HEK293 (cell line): ENCODE data around the gene SIGLEC10.
A peak's percentile ranks its signal among the peaks of the same experiment; 100 is the strongest.
"Not testable (repeated sequence)": the region's sequence is repeated elsewhere in the genome, so short reads cannot be mapped to it uniquely, and the experiment has no call there.

Experiments used
- CTCF ChIA-PET: fragments of 350-600 bp; formaldehyde crosslinking; extraction: SDS; loops from one replicate; lab custom pipeline; 2021; ENCODE audit warnings: antibody characterized with exemption; lab: Yijun Ruan, JAX
- POLR2A ChIA-PET: fragments of 300-600 bp; formaldehyde crosslinking; extraction: SDS; loops from one replicate; lab custom pipeline; 2020; ENCODE audit warnings: antibody characterized with exemption, inconsistent platforms; lab: Yijun Ruan, JAX
- H3K27ac ChIP-seq: fragments of 200-500 bp; sonication (Bioruptor generic); 2 replicates; pipeline ENCODE4 v1.5.1; 2014; ENCODE audit warnings: low read depth, low read length, control low read depth, inconsistent platforms; ENCODE audit errors: extremely low read depth
- H3K36me3 ChIP-seq, 2 experiments: fragments of 200-500 bp in 1 of 2; sonication (Bioruptor generic) in 1 of 2; 1 replicate in 1 of 2; 2 replicates in 1 of 2; pipeline ENCODE4 v1.5.1; 2014 to 2017; ENCODE audit warnings: inconsistent platforms in 2 of 2, low read length in 2 of 2; ENCODE audit not compliant: control insufficient read depth in 2 of 2, insufficient read depth in 1 of 2
- H3K4me1 ChIP-seq: fragments of 200-500 bp; sonication (Bioruptor generic); 2 replicates; pipeline ENCODE4 v1.5.1; 2014; ENCODE audit warnings: mild to moderate bottlenecking, low read length, inconsistent platforms; ENCODE audit not compliant: control insufficient read depth, insufficient read depth
- H3K4me3 ChIP-seq: 2 replicates; pipeline ENCODE4 v1.5.1; 2011; ENCODE audit warnings: low read depth, mild to moderate bottlenecking, control low read depth, low read length, moderate library complexity
- H3K9me3 ChIP-seq: fragments of 200-500 bp; sonication (Bioruptor generic); 2 replicates; pipeline ENCODE4 v1.5.1; 2014; ENCODE audit warnings: low read depth, low read length, inconsistent platforms; ENCODE audit not compliant: control insufficient read depth, insufficient read depth
- KLF7 ChIP-seq: fragments of 450-650 bp; formaldehyde crosslinking; IDR thresholded peaks from 2 replicates; pipeline ENCODE4 v1.5.1; 2016; ENCODE audit warnings: missing biosample characterization, missing genetic modification characterization, borderline replicate concordance
- OSR2 ChIP-seq: fragments of 450-650 bp; formaldehyde crosslinking; IDR thresholded peaks from 2 replicates; pipeline ENCODE4 v1.5.1; 2016; ENCODE audit warnings: missing biosample characterization, missing genetic modification characterization
- YY2 ChIP-seq: fragments of 450-650 bp; formaldehyde crosslinking; IDR thresholded peaks from 2 replicates; pipeline ENCODE4 v1.5.1; 2016; ENCODE audit warnings: missing biosample characterization, missing genetic modification characterization
- ZNF138 ChIP-seq: fragments of 450-650 bp; formaldehyde crosslinking; IDR thresholded peaks from 2 replicates; pipeline ENCODE4 v1.5.1; 2016; ENCODE audit warnings: missing biosample characterization, missing genetic modification characterization, borderline replicate concordance
- ZNF24 ChIP-seq: fragments of 450-650 bp; formaldehyde crosslinking; IDR thresholded peaks from 2 replicates; pipeline ENCODE4 v1.5.1; 2016; ENCODE audit warnings: missing biosample characterization, missing genetic modification characterization
- ZNF292 ChIP-seq: fragments of 450-650 bp; formaldehyde crosslinking; IDR thresholded peaks from 2 replicates; pipeline ENCODE4 v1.5.1; 2016; ENCODE audit warnings: low read depth, missing biosample characterization, missing genetic modification characterization, borderline replicate concordance
- ZNF311 ChIP-seq: fragments of 450-650 bp; formaldehyde crosslinking; IDR thresholded peaks from 2 replicates; pipeline ENCODE4 v1.5.1; 2017; ENCODE audit warnings: missing biosample characterization, missing genetic modification characterization, borderline replicate concordance
- ZNF529 ChIP-seq: fragments of 450-650 bp; formaldehyde crosslinking; IDR thresholded peaks from 2 replicates; pipeline ENCODE4 v1.5.1; 2017; ENCODE audit warnings: missing genetic modification characterization, missing biosample characterization; ENCODE audit not compliant: insufficient replicate concordance
- ZNF621 ChIP-seq: fragments of 450-650 bp; formaldehyde crosslinking; IDR thresholded peaks from 2 replicates; pipeline ENCODE4 v1.5.1; 2017; ENCODE audit warnings: missing biosample characterization, missing genetic modification characterization
- ZNF654 ChIP-seq: fragments of 450-650 bp; formaldehyde crosslinking; IDR thresholded peaks from 2 replicates; pipeline ENCODE4 v1.5.1; 2016; ENCODE audit warnings: low read depth, missing biosample characterization, missing genetic modification characterization
- ZNF660 ChIP-seq: fragments of 450-650 bp; IDR thresholded peaks from 2 replicates; pipeline ENCODE4 v1.5.1; 2018; ENCODE audit warnings: missing biosample characterization, mild to moderate bottlenecking, missing genetic modification characterization
- ZNF670 ChIP-seq: fragments of 450-650 bp; formaldehyde crosslinking; IDR thresholded peaks from 2 replicates; pipeline ENCODE4 v1.5.1; 2016; ENCODE audit warnings: missing biosample characterization, missing genetic modification characterization, low read depth
- ZNF791 ChIP-seq: fragments of 450-650 bp; formaldehyde crosslinking; IDR thresholded peaks from 2 replicates; pipeline ENCODE4 v1.5.1; 2016; ENCODE audit warnings: missing biosample characterization, missing genetic modification characterization
- ZNF837 ChIP-seq: fragments of 450-650 bp; formaldehyde crosslinking; IDR thresholded peaks from 2 replicates; pipeline ENCODE4 v1.5.1; 2016; ENCODE audit warnings: missing biosample characterization, missing genetic modification characterization
- TF ChIP-seq, protein P1 (sequence below): fragments of 450-650 bp; formaldehyde crosslinking; IDR thresholded peaks from 2 replicates; pipeline ENCODE4 v1.5.1; 2017; ENCODE audit warnings: missing biosample characterization, missing genetic modification characterization

The SIGLEC10 gene

DNA sequence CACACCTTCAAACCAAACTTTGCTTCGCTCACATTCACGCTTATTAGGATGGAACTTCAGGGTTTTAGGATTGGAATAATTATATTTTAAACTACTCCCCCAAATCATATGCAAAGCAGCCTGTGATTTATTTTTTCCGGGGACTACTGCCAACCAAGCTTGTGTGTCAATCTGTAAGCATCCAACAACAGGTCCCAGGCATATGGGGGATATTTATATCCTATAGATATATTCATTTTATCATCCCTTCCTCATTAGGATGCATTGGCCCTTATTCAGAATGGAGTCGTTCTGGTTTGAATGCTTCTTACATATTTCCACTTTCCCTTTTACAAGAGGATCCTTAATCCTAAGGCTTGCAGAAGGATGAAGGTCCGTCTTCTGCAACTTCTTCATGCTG is 18.2 kb downstream of the SIGLEC10 start:
- H3K27ac ChIP-seq, result no peak overlapping the region
- ChIA-PET CTCF (interaction anchor here (0.6 to 2.9 kb wide), 14 partner anchors 9 to 378 kb away, joined by 3 to 15 read pairs (median 4); no protein-coding TSS in a partner anchor), POLR2A (interaction anchor here (0.6 kb wide), 1 partner anchor 60 kb away, joined by 3 read pairs; no protein-coding TSS in a partner anchor)
- no peaks in the 10 kb centered on the region for H3K36me3 ChIP-seq
- no peak overlapping the region for H3K4me3 ChIP-seq
- peaks cover 4% of the 10 kb centered on the region; the same call in 1 of the 2 replicates for H3K4me1 ChIP-seq
- TF ChIP-seq ZNF791 (tag by site-specific recombination), result no peak
- no peak for TF ChIP-seq YY2
- no peak for TF ChIP-seq ZNF529
- TF ChIP-seq ZNF837, result no peak
- no peak for TF ChIP-seq ZNF660 (tag by site-specific recombination)
- no peak for TF ChIP-seq ZNF138 (tag by site-specific recombination)
- no peak for TF ChIP-seq ZNF670
- H3K9me3 ChIP-seq, result no peaks in the 10 kb centered on the region

GRCh38 chr19:51398096-51398704 is 19.2 kb downstream of the SIGLEC10 start:
- ChIA-PET POLR2A (no interaction called here), CTCF (interaction anchor here (0.6 to 4.5 kb wide), 19 partner anchors 9 to 380 kb away, joined by 3 to 22 read pairs (median 3); partner anchors contain the start of gene ZNF175)
- Histone ChIP-seq H3K4me3 (no peak overlapping the region), H3K9me3 (no peaks in the 10 kb centered on the region), H3K36me3 (no peaks in the 10 kb centered on the region), H3K27ac (no peak overlapping the region), H3K4me1 (peaks cover 4% of the 10 kb centered on the region; the same call in 1 of the 2 replicates)
- TF ChIP-seq KLF7 (tag by site-specific recombination) (no peak), ZNF660 (tag by site-specific recombination) (0 out of 2 replicates have a peak, but pooled peaks have one; percentile 31), OSR2 (tag by site-specific recombination) (no peak), ZNF654 (peak; percentile 20; the same call in 1 of the 2 replicates), ZNF24 (no peak)

DNA sequence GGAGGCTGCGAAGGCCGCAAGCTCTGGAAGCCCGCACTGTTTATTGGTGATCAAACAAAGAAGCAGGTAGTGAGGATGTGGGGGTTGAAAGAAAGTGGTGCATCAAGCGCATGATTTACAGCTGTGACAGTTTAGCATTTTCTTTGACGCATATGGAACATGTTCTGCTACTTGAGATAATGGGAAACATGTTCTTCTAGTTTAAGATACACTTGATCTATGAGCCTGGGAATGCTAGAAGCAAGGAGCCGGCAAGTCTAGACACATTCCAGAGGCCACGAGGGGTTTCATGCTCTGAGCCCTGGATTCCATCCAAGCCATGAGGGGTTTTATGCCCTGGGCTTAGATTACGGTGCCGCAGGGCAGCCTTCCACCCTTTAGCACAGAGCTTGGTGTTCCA is 20.0 kb downstream of the SIGLEC10 start:
- CTCF ChIA-PET, result interaction anchor here (0.6 to 4.5 kb wide), 12 partner anchors 10 to 380 kb away, joined by 3 to 22 read pairs (median 4); partner anchors contain the start of genes VSIG10L and ZNF175
- H3K4me1 ChIP-seq, H3K4me3 ChIP-seq, H3K9me3 ChIP-seq, H3K27ac ChIP-seq, H3K36me3 ChIP-seq, POLR2A ChIA-PET: not testable (repeated sequence)

DNA sequence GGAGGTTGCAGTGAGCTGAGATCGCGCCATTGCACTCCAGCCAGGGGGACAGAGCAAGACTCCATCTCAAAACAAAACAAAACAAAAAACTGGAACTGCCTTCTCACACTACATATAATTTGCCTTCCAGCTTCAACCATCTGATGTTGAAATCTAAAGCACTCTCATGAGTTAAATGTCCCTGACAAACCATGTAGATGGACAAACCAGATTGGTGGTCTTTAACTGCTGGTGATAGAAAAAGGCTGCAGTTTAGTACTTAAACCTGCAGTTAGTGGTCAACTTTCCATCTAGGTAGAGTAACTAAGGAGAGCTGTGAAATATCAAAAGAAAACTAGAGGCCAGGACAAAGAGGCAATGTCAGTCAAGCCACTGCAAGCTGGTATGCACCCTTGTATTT is 21.3 kb downstream of the SIGLEC10 start:
- H3K9me3 ChIP-seq, result no peaks in the 10 kb centered on the region
- no peak overlapping the region for H3K4me3 ChIP-seq
- no peak overlapping the region for H3K27ac ChIP-seq
- POLR2A ChIA-PET, result interaction anchor here (0.6 to 2.9 kb wide), 3 partner anchors 23 to 57 kb away, joined by 3 to 19 read pairs (median 5); no protein-coding TSS in a partner anchor
- CTCF ChIA-PET, result interaction anchor here (0.6 to 4.5 kb wide), 9 partner anchors 8 to 382 kb away, joined by 3 to 22 read pairs (median 4); no protein-coding TSS in a partner anchor
- H3K4me1 ChIP-seq, result peaks cover 4% of the 10 kb centered on the region; the same call in 1 of the 2 replicates
- TF ChIP-seq, protein P1, sequence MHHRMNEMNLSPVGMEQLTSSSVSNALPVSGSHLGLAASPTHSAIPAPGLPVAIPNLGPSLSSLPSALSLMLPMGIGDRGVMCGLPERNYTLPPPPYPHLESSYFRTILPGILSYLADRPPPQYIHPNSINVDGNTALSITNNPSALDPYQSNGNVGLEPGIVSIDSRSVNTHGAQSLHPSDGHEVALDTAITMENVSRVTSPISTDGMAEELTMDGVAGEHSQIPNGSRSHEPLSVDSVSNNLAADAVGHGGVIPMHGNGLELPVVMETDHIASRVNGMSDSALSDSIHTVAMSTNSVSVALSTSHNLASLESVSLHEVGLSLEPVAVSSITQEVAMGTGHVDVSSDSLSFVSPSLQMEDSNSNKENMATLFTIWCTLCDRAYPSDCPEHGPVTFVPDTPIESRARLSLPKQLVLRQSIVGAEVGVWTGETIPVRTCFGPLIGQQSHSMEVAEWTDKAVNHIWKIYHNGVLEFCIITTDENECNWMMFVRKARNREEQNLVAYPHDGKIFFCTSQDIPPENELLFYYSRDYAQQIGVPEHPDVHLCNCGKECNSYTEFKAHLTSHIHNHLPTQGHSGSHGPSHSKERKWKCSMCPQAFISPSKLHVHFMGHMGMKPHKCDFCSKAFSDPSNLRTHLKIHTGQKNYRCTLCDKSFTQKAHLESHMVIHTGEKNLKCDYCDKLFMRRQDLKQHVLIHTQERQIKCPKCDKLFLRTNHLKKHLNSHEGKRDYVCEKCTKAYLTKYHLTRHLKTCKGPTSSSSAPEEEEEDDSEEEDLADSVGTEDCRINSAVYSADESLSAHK (tag by site-specific recombination), result no peak
- TF ChIP-seq ZNF311 (tag by site-specific recombination) (no peak), ZNF292 (no peak), ZNF621 (tag by site-specific recombination) (no peak)
- no peaks in the 10 kb centered on the region for H3K36me3 ChIP-seq
